PC-3 (cell line): Measurements from ENCODE around the gene NPW. TPM values are rescaled to one million over a fixed set of nuclear protein-coding genes. Genes with fewer than 3 reads are reported as not detected.
"Not testable (repeated sequence)": the region's sequence is repeated elsewhere in the genome, so short reads cannot be mapped to it uniquely, and the experiment has no call there.

Experiments used
- ATAC-seq: fragments of 200-7000 bp; cut with Tn5 transposase; 2 replicates; pipeline ENCODE4 v1.9.1; 2020; ENCODE audit warnings: mild to moderate bottlenecking, moderate library complexity
- BruUV-seq: library from RNA; stranded (reverse); fragments of 400-500 nt; replicated peaks from 2 replicates; lab custom pipeline; 2021; lab: Mats Ljungman, UMichigan
- CTCF ChIA-PET: fragments of 300-600 bp; sonication (Branson Sonifier 250); formaldehyde crosslinking; loops from one replicate; lab custom pipeline; 2022; ENCODE audit warnings: antibody characterized with exemption; lab: Charles Lee
- POLR2A ChIA-PET: fragments of 300-600 bp; sonication (Branson Sonifier 250); formaldehyde crosslinking; loops from one replicate; lab custom pipeline; 2022; ENCODE audit warnings: antibody characterized with exemption; ENCODE audit not compliant: unreplicated experiment; lab: Charles Lee
- DNase-seq: peaks from one replicate; pipeline ENCODE4 v3.0.0-alpha.2; 2015
- H2AFZ ChIP-seq: fragments of 300-600 bp; sonication (generic); 2 replicates; pipeline ENCODE4 v1.6.0; 2016; ENCODE audit warnings: antibody characterized with exemption, low read length
- H3F3A ChIP-seq: fragments of 300-600 bp; sonication (generic); one replicate; pipeline ENCODE4 v1.6.0; 2017; ENCODE audit warnings: antibody characterized with exemption, low read length, control low read depth, mild to moderate bottlenecking; ENCODE audit not compliant: unreplicated experiment
- H3K27ac ChIP-seq: fragments of 300-600 bp; sonication (generic); 2 replicates; pipeline ENCODE4 v1.5.1; 2016; ENCODE audit warnings: mild to moderate bottlenecking, low read length
- H3K27me3 ChIP-seq: fragments of 300-600 bp; sonication (generic); 2 replicates; pipeline ENCODE4 v1.6.1; 2016; ENCODE audit warnings: low read length, mixed read lengths
- H3K36me3 ChIP-seq: fragments of 300-600 bp; sonication (generic); 2 replicates; pipeline ENCODE4 v1.6.1; 2016; ENCODE audit warnings: low read depth, mixed run types, low read length, mixed read lengths
- H3K4me1 ChIP-seq: fragments of 300-600 bp; sonication (generic); 2 replicates; pipeline ENCODE4 v1.5.1; 2016; ENCODE audit warnings: low read length; ENCODE audit not compliant: insufficient read depth
- H3K4me2 ChIP-seq: fragments of 300-600 bp; sonication (generic); 2 replicates; pipeline ENCODE4 v1.6.0; 2016; ENCODE audit warnings: low read length
- H3K4me3 ChIP-seq: fragments of 300-600 bp; sonication (generic); 2 replicates; pipeline ENCODE4 v1.5.1; 2016; ENCODE audit warnings: mild to moderate bottlenecking, low read length, mixed read lengths
- H3K79me2 ChIP-seq: fragments of 300-600 bp; sonication (generic); 2 replicates; pipeline ENCODE4 v1.6.1; 2017; ENCODE audit warnings: low read length, mixed read lengths
- H3K9ac ChIP-seq: fragments of 300-600 bp; sonication (generic); 2 replicates; pipeline ENCODE4 v1.6.0; 2016; ENCODE audit warnings: mild to moderate bottlenecking, low read length
- H3K9me2 ChIP-seq: fragments of 300-600 bp; sonication (generic); replicated peaks from 2 replicates; pipeline ENCODE4 v1.6.1; 2016; ENCODE audit warnings: mixed run types, low read length, mixed read lengths
- H3K9me3 ChIP-seq: fragments of 300-600 bp; sonication (generic); 2 replicates; pipeline ENCODE4 v1.6.1; 2016; ENCODE audit warnings: low read length, mixed read lengths
- H4K20me1 ChIP-seq: fragments of 300-600 bp; sonication (generic); 2 replicates; pipeline ENCODE4 v1.6.1; 2016; ENCODE audit warnings: low read length, mixed read lengths
- EZH2 ChIP-seq: fragments of 300-600 bp; sonication (generic); IDR thresholded peaks from one replicate; pipeline ENCODE4 v1.6.1; 2017; ENCODE audit warnings: antibody characterized with exemption, mild to moderate bottlenecking, low read length; ENCODE audit not compliant: unreplicated experiment
- EZH2phosphoT487 ChIP-seq: fragments of 300-600 bp; sonication (generic); IDR thresholded peaks from 2 replicates; pipeline ENCODE4 v1.6.1; 2018; ENCODE audit warnings: mild to moderate bottlenecking, antibody characterized with exemption, low read length, borderline replicate concordance
- intact Hi-C: fragments of 100-400 bp; cut with micrococcal nuclease; formaldehyde crosslinking; loops from 2 replicates; pipeline ENCODE4 v1.9.0; 2023
- total RNA-seq: library from RNA; depleted of rRNA; stranded (reverse); fragments of >200 nt; gene quantifications from 2 replicates; pipeline ENCODE4 v1.2.3, GENCODE V29; 2014
- TF ChIP-seq, protein P1 (sequence below): fragments of 300-600 bp; sonication (generic); conservative IDR thresholded peaks from 2 replicates; pipeline ENCODE4 v1.5.1; 2017; ENCODE audit warnings: antibody characterized with exemption, low read depth, mild to moderate bottlenecking, low read length

Gene NPW
- total RNA-seq, 1 experiment from 2014 or later, result 3.8 TPM

- Histone ChIP-seq H3K27me3 (no peaks in the 10 kb centered on the region), H3K9me2 (no peaks in the 10 kb centered on the region), H3K9me3 (no peaks in the 10 kb centered on the region), H3K27ac (peak overlapping the region; percentile 64), H2AFZ (no peak overlapping the region), H3K4me3 (peak overlapping the region; percentile 94), H4K20me1 (peaks cover 24% of the 10 kb centered on the region), H3K79me2 (peaks cover 61% of the 10 kb centered on the region), H3K4me2 (peak overlapping the region; percentile 91), H3F3A (no peaks in the 10 kb centered on the region), H3K4me1 (peaks cover 25% of the 10 kb centered on the region), H3K9ac (peak overlapping the region; percentile 97), H3K36me3 (peaks cover 3% of the 10 kb centered on the region; the same call in 1 of the 2 replicates)
- no TSS peak for BruUV-seq
- POLR2A ChIA-PET, result no interaction called here
- intact Hi-C loops, result no loop called here
- CTCF ChIA-PET, result no interaction called here
- DNase-seq (no peak), ATAC-seq (peak; percentile 3; the same call in 1 of the 2 replicates)
- TF ChIP-seq EZH2phosphoT487, result no peak
Measured at GRCh38 chr16:2009164-2009711, 10.3 kb upstream of the NPW start.

DNA sequence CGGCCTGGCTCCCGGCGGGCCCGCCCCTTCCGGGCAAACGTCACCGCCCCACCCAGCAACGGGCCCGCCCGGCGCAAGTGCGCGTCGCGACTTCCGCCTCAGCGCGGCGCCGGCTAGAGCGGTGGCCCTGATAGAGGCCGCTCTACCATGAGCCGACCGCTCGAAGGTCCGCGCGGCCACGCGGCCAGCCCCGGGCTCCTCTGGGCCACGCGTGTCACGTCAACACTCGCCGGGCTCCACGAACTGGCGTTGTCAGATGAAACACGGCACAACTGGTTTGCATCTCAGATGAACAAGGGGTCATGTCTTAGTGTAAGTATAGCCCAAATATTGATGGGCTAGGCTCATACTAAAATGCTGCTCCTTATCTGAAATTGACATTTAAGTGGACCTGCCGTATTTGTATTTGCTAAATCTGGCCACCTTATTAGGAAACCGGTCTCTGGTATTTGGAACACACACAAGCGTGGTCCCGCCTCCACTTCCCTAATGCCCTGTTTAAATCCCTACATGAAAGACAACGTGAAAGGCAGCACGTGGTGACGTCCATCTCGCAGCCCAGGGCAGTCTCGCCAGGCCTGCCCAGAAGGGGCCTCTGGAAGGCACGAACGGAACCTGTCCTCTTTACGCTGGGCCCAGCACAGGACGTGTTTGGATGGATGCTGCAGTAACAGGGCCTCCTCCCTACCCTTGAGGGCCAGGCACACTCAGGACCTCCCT lies 9.6 kb upstream of the NPW start, which contains the start of gene ZNF598:
TSS of gene ZNF598 (minus strand) at position 31 of the 720 bp plus-strand sequence.
- BruUV-seq, result TSS peak; percentile 83
- peak; percentile 83 for DNase-seq
- CTCF ChIA-PET, result no interaction called here
- Histone ChIP-seq H2AFZ (peak within 1 kb of the TSS; percentile 42), H3F3A (no peaks in the 10 kb centered on the region), H3K36me3 (peaks cover 3% of the 10 kb centered on the region; the same call in 1 of the 2 replicates), H3K4me2 (peak within 1 kb of the TSS; percentile 92), H3K4me1 (peaks cover 26% of the 10 kb centered on the region), H3K9ac (peak within 1 kb of the TSS; percentile 97), H3K27ac (peak within 1 kb of the TSS; percentile 77), H3K9me2 (no peaks in the 10 kb centered on the region), H3K9me3 (no peaks in the 10 kb centered on the region), H3K4me3 (peak within 1 kb of the TSS; percentile 94), H4K20me1 (peaks cover 22% of the 10 kb centered on the region), H3K27me3 (no peaks in the 10 kb centered on the region), H3K79me2 (peaks cover 54% of the 10 kb centered on the region)
- TF ChIP-seq EZH2 (no peak), EZH2phosphoT487 (no peak)
- TF ChIP-seq, protein P1, sequence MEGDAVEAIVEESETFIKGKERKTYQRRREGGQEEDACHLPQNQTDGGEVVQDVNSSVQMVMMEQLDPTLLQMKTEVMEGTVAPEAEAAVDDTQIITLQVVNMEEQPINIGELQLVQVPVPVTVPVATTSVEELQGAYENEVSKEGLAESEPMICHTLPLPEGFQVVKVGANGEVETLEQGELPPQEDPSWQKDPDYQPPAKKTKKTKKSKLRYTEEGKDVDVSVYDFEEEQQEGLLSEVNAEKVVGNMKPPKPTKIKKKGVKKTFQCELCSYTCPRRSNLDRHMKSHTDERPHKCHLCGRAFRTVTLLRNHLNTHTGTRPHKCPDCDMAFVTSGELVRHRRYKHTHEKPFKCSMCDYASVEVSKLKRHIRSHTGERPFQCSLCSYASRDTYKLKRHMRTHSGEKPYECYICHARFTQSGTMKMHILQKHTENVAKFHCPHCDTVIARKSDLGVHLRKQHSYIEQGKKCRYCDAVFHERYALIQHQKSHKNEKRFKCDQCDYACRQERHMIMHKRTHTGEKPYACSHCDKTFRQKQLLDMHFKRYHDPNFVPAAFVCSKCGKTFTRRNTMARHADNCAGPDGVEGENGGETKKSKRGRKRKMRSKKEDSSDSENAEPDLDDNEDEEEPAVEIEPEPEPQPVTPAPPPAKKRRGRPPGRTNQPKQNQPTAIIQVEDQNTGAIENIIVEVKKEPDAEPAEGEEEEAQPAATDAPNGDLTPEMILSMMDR, result no peak
- intact Hi-C loops, result no loop called here
- peak; percentile 81 for ATAC-seq
- POLR2A ChIA-PET, result no interaction called here

- Histone ChIP-seq H4K20me1 (peaks cover 12% of the 10 kb centered on the region), H3K79me2 (peaks cover 36% of the 10 kb centered on the region), H3K4me1 (peaks cover 35% of the 10 kb centered on the region)
- H3K9me3 ChIP-seq, H3K27me3 ChIP-seq, H3F3A ChIP-seq, CTCF ChIA-PET, H3K9me2 ChIP-seq, intact Hi-C loops, H3K4me3 ChIP-seq, ATAC-seq, H3K36me3 ChIP-seq, H2AFZ ChIP-seq, H3K9ac ChIP-seq, H3K27ac ChIP-seq, DNase-seq, POLR2A ChIA-PET, BruUV-seq, H3K4me2 ChIP-seq: not testable (repeated sequence)
Measured at GRCh38 chr16:2011726-2012125, 7.9 kb upstream of the NPW start.
